ENCODE data around the gene PAK4.

PAK4 gene

DNA sequence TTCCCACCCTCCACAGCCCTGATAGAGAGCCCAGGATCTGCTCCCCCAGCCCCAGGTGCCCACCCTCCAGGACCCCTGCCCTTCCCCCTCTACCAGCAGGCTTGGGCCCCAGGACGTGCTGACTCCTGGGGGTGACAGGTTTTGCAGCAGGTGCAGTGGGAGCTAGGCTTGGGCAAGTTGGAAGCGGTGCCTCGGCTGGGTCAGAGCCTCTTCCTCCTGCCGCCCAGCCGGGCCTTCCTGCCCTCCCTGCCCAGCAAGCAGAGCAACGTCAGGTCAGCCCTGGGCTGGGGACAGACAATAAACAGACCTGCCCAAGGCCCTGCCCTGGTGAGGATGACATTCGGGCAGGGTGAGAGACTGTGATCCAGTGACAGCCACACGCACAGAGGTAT lies 62.0 kb downstream of the PAK4 start:
- no peak for DNase-seq

DNA sequence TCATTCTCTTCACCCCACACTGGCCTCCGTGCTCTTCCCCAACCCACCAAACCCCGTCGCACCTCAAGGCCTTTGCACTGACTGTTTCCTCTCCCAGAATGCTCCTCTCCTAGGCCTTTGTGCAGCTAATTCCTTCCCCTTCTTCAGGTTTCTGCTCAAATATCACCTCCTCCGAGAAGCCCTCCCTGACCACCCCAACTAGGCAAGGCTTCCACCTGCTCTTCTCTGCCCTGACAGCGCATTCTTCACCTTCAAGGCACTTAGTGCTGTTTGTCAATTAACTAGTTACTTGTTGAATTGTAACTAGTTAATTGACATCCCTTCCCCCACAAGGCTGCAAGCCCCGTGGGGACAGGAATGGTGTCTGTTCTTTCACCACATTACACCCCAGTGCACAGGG lies 63.4 kb downstream of the PAK4 start:
- DNase-seq, result no peak

DNA sequence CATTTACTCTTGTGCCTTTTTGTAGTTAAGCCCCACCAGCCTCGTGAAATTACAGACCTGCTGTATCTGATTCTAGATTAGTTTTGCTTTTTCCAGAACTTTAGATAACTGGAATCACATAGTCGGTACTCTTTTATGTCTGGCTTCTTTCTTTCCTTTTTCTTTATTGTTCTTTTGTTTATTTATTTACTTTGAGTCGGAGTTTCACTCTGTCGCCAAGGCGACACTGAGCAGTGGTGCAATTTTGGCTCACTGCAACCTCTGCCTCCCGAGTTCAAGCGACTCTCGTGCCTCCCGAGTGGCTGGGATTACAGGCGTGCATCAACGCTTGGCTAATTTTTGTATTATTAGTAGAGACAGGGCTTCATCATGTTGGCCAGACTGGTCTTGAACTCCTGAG lies 65.2 kb downstream of the PAK4 start:
- DNase-seq, result no peak

DNA sequence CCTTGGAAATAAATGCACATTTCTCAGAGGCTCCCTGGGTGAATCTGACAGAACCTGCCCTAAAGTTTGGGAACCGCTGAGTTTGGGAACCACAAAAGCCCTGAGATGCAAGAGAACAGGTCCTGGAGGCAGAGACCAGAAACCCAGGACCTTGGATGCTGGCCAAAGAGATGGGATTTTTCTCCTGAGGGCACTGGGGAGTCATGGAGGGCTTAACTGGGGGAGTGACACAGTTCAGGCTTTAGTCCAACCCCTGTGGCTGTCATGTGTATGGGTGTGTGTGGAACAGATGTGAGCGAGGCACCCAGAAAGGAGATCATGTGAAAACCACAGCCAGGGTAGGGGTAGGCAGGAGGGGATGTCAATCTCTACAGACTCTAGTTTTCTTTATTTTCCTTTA lies 67.3 kb downstream of the PAK4 start:
- DNase-seq, result no peak

DNA sequence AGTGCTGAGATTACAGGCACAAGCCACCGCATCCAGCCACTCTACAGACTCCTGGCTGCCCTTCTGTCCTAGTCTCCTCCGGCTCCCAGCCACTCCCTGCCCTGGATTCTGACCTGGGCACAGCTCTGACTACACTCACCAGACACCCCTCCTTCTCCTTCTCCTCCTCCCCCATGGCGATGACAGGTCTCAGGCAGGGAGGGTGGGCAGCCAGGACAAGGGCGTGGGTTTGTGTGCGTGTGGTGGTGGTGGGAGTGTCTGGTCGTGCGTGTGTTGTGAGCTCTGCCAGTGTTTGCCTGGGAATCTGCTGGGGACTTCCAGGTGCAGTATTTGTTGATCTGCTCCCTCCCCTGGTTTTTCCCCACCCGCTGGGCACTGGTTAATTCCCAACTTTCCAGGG lies 68.2 kb downstream of the PAK4 start:
- DNase-seq, result no peak

DNA sequence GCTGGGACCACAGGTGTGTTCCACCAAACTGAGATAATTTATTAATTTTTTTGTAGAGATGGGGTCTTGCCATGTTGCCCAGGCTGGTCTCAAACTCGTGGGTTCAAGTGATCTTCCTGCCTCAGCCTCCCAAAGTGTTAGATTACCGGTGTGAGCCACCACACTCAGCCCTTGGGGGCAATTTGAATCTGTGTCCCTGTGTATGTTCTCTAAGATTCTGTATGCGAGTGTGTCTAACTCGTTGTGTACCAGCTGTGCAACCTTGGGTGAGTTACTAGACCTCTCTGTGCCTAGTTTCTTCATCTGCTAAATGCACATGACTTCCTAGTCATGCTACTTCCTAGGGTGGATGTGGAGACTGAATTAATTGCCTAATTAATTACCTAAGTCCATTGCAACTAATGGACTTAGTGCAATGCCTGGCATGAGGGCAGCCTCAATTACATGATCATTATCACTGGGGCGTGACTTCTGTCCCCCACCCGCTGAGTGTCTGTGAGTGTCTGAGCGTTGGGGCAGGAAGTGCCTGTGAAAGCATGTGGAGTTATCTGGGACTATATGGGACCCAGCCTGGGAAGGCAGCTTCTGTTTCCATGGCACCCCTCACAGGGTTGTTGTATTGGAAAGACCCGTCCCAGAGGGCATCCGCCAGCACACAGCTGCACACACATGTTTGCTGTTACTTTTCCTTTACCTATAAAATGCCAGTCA lies 69.4 kb downstream of the PAK4 start:
- peak; percentile 47 for DNase-seq

DNA sequence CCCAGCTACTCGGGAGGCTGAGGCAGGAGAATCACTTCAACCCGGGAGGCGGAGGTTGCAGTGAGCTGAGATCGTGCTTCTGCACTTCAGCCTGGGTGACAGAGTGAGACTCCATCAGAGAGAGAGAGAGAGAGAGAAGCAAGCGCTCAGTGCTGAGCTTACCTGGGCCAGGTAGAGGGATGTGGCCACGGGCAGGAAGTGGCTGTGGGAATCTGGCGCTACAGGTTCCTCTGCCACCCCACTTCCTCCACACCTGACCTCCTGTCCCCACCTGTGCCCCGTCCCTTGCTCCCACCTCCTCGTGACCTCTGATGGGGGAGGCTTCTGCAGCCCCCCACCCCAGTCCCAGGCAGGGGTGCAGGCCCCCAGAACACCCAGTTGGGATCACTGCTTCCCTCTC lies 70.2 kb downstream of the PAK4 start:
- no peak for DNase-seq

DNA sequence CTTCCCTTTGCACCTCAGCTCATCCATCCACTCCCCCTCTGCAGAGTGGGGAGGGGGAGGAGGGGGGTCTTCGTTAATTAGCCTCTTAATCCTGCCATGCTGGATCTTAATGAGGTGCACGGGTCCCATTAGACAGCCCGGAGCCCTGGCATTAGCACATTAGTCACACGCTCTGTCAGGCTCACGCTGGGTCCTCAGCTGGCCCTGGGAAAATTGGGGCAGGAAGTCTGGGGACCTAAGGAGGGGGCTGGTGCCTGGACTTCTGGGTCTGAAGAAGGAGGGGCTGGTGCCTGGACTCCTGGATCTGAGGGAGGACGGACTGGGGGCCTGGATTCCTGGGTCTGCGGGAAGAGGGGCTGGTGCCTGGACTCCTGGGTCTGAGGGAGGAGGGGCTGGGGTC lies 70.7 kb downstream of the PAK4 start:
- no peak for DNase-seq

DNA sequence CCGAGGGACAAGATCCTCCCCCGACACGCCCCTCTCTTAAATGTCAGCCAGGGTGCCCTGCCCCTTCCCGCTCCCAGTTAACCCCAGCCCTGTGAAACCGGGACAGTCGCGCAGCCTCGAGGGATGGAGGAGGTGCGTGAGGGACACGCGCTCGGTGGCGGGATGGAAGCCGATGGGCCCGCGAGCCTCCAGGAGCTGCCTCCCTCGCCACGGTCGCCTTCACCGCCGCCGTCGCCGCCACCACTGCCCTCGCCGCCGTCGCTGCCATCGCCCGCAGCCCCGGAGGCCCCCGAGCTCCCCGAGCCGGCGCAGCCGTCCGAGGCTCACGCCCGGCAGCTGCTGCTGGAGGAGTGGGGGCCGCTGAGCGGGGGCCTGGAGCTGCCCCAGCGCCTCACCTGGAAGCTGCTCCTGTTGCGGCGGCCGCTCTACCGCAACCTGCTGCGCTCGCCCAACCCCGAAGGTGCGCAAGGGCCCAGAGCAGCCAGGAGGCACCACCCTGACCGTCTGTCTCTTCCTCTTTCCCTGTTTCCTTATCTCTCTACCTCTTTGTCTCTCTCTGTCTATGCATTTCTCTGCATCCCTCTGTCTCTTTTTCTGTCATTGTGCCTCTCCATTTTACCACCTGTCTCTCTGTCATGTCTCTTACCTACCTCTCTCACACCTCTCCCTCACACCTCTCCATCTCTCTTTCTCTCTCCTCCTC lies 71.4 kb downstream of the PAK4 start, which contains the start of gene NCCRP1:
NCCRP1 (plus strand) TSS at position 105 of the 703 bp plus-strand sequence; CDS start at position 124, 19 bp downstream.
- no peak for DNase-seq

DNA sequence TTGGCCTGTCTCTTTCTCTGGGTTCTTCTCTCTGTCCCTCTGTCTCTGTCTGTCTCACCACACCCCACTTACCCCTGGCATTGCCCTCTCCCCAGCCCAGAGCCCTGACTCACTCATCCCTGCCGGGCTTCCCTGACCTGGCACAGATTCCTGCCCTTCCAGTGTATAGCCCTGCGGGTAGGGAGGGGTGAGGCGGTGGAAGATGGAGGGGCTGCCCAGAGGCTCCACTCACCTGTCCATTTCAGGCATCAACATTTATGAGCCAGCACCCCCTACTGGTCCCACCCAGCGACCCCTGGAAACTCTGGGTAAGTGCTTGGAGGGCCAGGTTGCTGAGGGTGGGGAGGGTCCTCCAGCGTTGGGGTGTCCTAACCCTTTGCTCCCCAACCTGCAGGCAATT lies 72.2 kb downstream of the PAK4 start:
- DNase-seq, result no peak

DNA sequence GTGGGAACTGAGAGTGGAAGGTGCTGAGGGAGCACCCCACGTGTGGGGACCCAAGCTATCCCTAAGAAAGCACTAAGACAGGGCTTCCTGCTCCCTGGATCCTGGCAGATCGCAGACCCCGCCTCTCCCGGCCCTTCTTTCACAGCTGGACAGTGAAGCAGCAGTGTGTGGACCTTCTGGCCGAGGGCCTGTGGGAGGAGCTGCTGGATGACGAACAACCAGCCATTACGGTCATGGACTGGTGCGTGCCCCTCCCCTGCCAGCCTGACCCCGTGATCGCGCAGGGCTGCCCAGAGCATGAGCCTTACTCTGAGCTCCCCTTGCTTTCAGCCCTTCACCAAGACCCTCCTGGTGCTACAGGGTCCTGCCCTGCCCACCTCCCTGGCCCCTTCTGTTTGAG lies 73.4 kb downstream of the PAK4 start:
- peak; percentile 69 for DNase-seq

DNA sequence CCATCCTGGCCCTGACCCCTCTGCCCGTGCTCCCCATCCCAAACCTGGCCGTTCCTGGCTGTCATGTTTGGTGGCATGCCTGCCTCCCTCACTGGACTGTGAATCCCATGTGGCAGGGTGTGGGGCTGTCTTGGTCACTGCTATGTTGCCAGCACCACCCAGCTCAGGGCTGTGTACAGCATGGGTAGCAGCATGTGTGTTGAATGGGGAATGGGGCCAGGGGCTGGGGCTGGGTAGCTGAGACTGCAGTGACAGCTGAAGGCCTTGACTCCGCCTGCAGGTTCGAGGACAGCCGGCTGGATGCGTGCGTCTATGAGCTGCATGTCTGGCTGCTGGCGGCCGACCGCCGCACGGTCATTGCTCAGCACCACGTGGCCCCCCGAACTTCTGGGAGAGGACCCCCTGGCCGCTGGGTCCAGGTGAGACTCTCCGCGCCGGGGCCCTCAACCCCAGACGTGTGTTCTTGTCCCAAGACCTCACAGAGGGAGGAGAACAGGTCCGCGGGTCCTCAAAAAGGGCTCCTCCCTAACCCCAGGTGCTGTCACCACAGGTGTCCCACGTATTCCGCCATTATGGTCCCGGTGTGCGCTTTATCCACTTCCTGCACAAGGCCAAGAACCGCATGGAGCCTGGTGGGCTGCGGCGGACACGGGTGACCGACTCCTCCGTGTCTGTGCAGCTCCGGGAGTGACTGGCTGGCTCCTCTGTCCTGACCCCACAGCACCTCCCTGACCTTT lies 74.6 kb downstream of the PAK4 start:
- peak; percentile 22 for DNase-seq

DNA sequence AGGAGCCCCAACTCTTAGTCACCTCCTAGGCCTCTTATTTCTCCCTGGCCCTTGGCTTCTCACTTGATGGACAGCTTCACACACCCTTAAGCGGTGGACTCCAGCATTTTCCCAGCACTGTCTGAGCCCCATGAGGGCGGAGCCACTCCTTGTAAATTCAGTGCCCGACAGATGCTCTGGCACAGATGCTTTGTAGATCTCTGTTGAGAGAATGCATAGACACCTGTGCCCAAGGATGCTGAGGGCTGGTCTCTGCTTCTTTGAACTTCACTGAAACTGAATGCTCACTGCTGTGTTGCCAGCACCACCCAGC lies 75.2 kb downstream of the PAK4 start:
- no peak for DNase-seq

DNA sequence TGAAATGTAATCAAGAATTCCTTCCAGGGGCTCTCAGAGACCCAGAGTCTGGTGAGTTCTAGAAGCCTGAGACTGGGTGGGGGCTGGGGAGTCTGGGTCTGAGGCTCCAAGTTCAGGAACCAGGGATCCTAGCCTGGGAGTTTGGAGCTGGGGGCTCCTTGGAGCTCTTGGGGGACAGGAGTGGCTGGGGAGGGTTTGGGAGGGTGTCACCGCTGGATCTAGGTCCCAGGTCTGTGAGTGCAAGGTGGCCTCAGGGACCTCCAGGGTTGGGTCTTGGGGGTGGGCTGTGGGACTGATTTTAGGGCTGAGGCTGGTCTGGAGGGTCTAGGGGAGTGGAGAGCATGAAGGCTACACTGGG lies 77.4 kb downstream of the PAK4 start:
- DNase-seq, result no peak

DNA sequence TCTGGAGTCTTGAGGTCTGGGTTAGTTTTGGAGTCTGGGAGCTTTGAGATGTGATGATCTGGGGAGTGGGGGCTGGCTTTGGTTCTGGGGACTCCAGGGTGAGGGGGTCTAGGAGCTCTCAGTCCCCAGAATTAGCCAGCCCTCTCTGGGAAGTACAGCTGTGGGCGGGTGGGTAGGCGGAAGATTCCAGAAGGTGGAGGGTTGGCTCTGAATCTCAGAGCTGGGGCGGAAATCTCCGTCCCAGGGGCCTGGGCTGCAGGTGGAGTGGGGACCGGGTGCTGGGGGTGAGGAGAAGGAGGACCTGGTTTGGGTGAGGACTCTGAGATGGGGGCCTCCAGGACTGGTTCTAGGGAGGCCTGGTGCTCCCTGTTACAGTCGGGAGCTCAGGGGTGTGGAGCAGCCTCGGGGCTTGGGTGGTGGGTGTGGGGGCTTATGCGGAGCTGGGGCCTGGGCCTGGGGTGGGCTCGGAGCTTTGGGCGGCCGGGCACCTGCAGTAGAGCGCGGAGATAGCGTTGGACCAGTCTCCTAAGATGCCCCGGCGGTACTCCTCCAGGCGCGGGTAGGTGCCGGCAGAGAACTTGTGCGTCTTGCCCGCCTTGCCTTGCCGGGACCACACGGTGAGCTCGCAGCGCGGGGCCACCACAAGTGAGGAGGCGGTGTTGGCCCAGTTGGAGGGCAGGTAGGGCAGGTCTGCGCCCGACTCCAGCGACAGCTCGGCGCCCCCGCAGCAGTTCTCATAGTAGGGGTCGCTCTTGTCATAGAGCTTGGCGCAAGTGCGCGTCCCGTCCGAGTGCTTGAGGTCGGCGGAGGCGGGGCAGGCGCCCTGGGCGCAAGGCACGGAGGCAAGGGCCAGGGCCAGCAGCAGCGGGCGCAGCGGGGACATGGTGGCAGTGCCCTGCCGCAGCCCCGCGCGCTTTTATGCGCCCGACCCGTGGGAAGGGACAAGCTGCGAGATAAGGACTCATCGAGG lies 78.1 kb downstream of the PAK4 start, which contains the start of gene SYCN:
SYCN (minus strand) TSS at position 892 of the 970 bp plus-strand sequence; CDS start at position 883, 9 bp downstream.
- no peak for DNase-seq

DNA sequence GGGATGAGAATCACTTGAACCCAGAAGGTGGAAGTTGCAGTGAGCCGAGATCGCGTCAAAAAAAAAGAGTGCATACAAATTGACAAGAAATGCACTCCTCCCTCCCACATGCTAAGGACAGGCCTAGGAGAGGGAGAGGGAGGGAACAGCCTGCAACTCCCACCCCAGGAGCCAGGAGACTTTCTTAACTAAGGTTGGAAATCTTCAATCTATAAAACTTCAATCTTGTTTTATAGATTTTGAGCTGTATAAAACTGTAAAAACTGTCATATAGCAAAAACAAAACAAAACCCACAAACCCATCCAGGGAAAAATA lies 79.8 kb downstream of the PAK4 start:
- DNase-seq, result no peak

DNA sequence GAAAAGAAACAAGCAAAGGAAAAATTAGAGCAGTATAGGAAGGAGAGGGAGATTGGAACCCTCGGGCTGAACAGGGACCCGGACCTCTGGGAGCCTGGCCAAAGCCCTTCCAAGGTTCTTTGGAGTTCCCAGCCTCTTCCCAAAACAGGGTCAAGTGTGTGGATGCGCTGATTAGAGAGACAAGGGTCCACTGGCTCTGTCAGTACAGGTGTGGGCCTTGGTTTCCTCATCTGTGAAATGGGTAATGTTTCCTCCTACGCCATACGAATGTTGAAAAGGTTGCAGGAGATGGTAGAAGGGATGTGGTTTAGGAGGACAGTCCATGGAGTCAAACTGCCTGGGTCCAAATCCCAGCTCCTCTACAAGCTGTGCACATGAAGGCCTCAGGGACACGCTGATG lies 80.5 kb downstream of the PAK4 start:
- no peak for DNase-seq

DNA sequence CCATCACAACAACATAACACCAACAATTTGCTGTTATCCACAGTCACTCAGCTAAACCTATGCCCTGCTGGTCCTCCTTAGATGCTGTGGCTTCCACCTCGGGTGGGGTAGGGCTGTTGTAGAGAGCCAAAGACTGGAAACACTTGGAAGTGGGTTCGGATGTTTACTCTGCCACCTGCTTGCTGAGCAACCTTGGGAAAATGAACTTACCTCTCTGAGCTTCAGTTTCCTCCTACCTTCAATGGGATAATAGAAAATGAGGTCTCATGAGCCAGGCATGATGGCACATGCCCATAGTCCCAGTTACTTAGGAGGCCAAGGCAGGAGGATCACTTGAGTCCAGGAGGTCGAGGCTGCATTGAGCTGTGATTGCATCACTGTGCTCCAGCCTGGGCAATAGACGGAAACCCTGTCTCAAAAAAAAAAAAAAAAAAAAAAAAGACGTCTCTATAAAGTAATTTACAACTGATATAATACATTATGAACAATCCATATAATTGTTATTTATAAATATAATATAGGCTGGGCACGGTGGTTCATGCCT lies 81.8 kb downstream of the PAK4 start:
- no peak for DNase-seq

DNA sequence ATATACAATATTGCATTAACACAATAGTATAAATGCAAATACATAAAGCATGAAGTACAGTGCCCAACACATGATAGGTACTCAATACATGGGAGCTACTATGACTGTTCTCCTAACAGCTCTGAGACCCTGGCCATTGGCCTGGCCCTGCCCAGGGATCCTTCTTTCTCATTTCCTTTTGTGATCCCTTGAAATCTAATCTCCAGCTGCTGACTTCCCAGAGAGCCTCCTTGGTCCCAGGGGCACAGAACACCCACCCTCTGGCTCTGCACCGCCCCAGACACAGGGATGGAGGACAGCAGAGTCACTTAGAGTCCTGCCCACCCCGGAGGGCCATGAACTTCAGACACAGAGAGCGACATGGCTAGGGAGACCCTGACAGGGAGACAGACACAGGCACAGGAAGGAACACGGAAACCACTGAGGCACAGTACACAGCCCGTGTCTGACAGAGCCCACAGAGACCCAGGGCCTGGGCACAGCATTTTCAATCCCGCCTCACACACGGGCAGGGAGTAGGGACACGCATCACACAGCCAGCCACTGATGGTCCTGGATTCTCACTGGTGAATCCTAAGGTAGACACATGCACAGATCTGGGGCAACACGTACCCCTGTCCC lies 82.7 kb downstream of the PAK4 start:
- DNase-seq, result no peak

DNA sequence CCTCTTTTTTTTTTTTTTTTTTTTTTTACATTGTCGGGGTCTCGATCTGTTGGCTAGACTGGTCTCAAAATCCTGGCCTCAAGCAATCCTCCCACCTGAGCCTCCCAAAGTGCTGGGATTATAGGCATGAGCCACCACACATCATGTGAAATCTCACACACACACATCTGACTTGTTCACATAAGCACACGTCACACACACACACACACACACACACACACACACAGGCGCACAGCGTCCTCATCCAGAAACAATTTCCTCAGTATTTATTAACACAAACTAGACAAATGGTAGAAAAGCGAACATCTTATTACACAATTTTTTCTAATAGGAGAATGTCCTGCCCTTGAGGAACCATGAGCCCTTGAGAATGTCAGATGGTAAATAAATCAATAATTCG lies 83.6 kb downstream of the PAK4 start:
- DNase-seq, result no peak

DNA sequence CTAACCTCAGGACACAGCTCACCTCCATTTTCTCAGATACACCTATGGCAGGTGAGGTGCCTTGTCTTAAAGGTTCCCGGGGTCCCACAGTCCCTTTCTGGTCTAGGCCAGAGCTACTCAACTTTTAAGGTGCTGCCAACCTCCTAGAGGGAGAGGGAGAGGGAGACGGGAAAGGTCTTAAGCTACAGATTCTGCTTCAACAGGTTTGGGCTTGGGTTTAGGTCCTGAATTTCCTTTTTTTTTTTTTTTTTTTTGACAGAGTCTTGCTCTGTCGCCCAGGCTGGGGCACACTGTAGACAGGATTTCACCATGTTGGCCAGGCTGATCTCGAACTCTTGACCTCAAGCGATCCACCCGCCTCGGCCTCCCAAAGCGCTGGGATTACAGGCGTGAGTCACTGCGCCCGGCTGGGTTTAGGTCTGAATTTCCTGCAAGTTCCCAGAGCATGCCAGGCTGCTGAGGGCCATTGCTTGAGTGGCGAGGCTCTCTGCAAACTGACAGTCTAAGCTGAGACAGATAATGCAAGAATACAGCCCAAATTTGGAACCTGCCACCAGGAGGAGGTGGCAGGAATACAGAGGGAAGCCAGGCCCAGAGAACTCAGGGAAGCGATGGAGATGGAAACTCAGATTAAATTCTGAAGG lies 86.3 kb downstream of the PAK4 start:
- DNase-seq, result no peak

DNA sequence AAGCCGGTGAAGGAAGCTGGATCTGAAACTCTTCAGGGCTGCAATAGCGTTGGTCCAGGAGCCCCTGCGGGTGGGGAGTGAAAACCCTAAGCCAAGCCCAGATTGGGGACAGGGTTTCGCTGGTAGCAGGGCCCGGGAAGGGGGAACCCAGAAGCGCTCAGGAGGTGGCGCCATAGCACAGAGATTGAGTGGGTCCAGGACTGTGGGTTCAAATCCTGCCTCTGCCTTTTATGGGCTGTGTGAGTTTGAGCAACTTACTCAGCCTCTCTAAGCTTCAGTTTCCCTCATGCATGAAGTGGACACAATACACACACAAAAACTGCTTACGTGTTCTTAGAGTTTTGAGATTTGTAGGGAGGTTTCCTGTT lies 86.8 kb downstream of the PAK4 start:
- no peak for DNase-seq

Data from NCI-H146 (cell line).